Measurements from ENCODE around the gene MKRN1.

GRCh38 chr7:140526214-140526613 lies 46.9 kb upstream of the MKRN1 start:
- TF ChIP-seq, protein P1, sequence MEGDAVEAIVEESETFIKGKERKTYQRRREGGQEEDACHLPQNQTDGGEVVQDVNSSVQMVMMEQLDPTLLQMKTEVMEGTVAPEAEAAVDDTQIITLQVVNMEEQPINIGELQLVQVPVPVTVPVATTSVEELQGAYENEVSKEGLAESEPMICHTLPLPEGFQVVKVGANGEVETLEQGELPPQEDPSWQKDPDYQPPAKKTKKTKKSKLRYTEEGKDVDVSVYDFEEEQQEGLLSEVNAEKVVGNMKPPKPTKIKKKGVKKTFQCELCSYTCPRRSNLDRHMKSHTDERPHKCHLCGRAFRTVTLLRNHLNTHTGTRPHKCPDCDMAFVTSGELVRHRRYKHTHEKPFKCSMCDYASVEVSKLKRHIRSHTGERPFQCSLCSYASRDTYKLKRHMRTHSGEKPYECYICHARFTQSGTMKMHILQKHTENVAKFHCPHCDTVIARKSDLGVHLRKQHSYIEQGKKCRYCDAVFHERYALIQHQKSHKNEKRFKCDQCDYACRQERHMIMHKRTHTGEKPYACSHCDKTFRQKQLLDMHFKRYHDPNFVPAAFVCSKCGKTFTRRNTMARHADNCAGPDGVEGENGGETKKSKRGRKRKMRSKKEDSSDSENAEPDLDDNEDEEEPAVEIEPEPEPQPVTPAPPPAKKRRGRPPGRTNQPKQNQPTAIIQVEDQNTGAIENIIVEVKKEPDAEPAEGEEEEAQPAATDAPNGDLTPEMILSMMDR (conservative IDR thresholded peaks at IDR 0.05): no peak
- no peak for TF ChIP-seq EZH2 (IDR thresholded peaks at IDR 0.05; ENCODE audit: low read depth)
